Measurements from ENCODE around the gene SLC30A10. TPM values are rescaled to one million over a fixed set of nuclear protein-coding genes. Genes with fewer than 3 reads are reported as not detected.
"Not testable (repeated sequence)": the region's sequence is repeated elsewhere in the genome, so short reads cannot be mapped to it uniquely, and the experiment has no call there.

Gene SLC30A10
- total and polyA plus RNA-seq, 8 donors = 0.13 to 0.50 (median 0.18) TPM; not detected in 3

DNA sequence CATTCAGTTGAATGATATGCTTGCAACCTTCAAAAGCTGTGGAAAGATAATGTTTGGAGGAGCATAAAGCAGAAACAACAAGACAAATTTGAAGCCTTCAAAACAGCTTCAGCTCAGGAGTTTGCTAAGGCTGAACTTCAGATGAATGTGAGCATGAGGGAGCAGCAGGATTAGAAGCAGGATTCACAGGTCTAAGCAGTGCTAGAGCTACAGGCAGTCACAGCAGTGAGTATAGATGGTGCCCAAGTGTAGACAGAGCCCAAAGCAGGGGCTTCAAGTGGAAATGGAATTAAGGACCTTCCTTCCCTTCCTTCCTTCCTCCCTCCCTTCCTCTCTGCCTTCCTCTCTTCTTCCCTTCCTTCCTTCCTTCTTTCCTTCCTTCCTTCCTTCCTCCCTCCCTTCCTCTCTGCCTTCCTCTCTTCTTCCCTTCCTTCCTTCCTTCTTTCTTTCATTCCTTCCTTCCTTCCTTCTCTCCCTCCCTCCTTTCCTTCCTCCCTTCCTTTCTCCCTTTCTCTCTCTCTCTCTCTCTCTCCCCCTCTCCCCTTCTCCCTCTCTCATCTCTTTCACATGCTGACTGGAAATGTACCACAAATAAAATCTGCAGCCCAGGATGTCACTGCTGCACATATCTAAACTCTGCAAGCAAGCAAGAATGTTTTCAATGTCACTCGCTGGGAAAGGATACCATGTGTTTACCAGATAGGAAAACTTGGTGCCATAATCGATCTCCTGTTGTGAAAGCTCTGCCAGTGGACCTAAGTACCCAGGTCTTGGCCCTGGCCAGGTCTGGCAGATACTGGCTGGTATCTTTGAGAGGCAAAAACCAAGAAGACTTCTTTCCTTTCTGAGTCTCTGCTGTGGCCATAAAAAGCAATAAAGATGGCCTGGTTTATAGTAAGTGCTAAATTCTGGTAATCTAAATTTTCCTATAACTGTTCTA lies 13.1 kb upstream of the SLC30A10 start:
- Histone ChIP-seq H3K27me3 (peaks cover 0 to 36% of the 10 kb centered on the region in 2 donors), H3K4me3 (no peak overlapping the region), H3K4me1 (no peaks in the 10 kb centered on the region), H3K27ac (no peak overlapping the region), H3K36me3 (no peaks in the 10 kb centered on the region), H3K9me3 (no peaks in the 10 kb centered on the region)
- DNase-seq (no peak), ATAC-seq (no peak)
- intact Hi-C loops (cut with DNase I) = no loop called here
- TF ChIP-seq, protein P1, sequence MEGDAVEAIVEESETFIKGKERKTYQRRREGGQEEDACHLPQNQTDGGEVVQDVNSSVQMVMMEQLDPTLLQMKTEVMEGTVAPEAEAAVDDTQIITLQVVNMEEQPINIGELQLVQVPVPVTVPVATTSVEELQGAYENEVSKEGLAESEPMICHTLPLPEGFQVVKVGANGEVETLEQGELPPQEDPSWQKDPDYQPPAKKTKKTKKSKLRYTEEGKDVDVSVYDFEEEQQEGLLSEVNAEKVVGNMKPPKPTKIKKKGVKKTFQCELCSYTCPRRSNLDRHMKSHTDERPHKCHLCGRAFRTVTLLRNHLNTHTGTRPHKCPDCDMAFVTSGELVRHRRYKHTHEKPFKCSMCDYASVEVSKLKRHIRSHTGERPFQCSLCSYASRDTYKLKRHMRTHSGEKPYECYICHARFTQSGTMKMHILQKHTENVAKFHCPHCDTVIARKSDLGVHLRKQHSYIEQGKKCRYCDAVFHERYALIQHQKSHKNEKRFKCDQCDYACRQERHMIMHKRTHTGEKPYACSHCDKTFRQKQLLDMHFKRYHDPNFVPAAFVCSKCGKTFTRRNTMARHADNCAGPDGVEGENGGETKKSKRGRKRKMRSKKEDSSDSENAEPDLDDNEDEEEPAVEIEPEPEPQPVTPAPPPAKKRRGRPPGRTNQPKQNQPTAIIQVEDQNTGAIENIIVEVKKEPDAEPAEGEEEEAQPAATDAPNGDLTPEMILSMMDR (IDR thresholded peaks at IDR 0.05) = no peak

DNA sequence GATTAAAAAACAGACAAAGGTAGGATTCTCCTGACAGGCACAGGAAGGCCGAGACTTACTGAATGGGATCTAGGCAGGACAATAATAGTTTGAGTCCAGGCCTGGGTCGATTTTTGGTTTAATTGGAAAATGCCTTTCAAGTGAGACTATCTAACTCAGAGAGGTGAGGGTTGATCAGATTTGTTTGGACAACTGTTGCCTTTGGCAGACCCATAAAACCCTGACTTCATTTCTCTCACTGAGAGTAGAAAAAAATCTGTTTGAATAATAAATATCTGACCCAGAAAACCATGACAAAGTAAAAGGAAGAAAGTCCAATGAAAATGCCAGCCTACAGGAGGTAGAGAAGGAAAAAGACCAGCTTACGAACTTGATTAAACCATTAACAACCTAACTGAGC lies 12.3 kb upstream of the SLC30A10 start:
- no peaks in the 10 kb centered on the region for H3K9me3 ChIP-seq
- TF ChIP-seq, protein P1 (IDR thresholded peaks at IDR 0.05) = no peak
- DNase-seq (no peak), ATAC-seq (no peak)
- H3K4me3 ChIP-seq = no peak overlapping the region
- intact Hi-C loops (cut with DNase I) = no loop called here
- no peaks in the 10 kb centered on the region for H3K36me3 ChIP-seq
- H3K4me1 ChIP-seq = no peaks in the 10 kb centered on the region
- no peak overlapping the region for H3K27ac ChIP-seq
- H3K27me3 ChIP-seq = peaks cover 0 to 31% of the 10 kb centered on the region in 2 donors

DNA sequence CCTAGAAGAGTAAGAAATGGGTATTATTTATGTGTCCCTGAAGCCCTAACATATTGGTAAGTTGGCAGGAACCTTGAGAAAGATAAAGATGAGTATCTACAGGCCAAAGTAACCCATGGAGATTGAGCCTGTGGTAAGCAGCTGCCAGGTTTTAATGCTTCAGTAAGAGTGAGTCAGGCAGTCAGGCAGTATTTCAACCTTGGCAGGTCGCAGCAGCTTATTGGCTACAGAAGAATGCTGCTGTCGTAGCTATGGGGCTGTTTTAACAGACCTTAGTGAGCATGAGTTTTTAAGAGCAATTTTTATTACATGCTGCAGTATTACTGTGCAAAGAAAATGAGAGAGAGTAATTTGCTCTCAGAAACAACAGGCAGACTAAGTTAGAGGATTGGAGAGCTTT lies 10.3 kb upstream of the SLC30A10 start:
- H3K4me3 ChIP-seq = no peak overlapping the region
- no peaks in the 10 kb centered on the region for H3K4me1 ChIP-seq
- no peak overlapping the region for H3K27ac ChIP-seq
- TF ChIP-seq, protein P1 (IDR thresholded peaks at IDR 0.05) = no peak
- intact Hi-C loops (cut with DNase I) = no loop called here
- ATAC-seq (no peak), DNase-seq (no peak)
- no peaks in the 10 kb centered on the region for H3K36me3 ChIP-seq
- H3K9me3 ChIP-seq = no peaks in the 10 kb centered on the region
- H3K27me3 ChIP-seq = peaks cover 0 to 27% of the 10 kb centered on the region in 2 donors

DNA sequence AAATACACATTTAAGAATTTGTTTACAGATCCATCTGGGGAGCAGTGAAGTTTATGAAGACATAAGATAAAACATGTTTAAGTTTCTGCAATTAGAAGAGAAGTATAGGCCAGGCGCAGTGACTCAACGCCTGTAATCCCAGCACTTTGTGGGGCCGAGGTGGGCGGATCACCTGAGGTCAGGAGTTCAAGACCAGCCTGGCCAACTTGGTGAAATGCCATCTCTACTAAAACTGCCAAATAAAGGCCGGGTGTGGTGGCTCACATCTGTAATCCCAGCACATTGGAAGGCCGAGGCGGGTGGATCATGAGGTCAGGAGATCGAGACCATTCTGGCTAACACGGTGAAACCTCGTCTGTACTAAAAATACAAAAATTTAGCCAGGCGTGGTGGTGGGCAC lies 5.4 kb upstream of the SLC30A10 start:
- ATAC-seq; intact Hi-C loops (cut with DNase I); H3K4me1 ChIP-seq; H3K9me3 ChIP-seq; DNase-seq; H3K4me3 ChIP-seq; H3K36me3 ChIP-seq; H3K27ac ChIP-seq: not testable (repeated sequence)
- peaks cover under 1 to 38% of the 10 kb centered on the region in 2 donors for H3K27me3 ChIP-seq

DNA sequence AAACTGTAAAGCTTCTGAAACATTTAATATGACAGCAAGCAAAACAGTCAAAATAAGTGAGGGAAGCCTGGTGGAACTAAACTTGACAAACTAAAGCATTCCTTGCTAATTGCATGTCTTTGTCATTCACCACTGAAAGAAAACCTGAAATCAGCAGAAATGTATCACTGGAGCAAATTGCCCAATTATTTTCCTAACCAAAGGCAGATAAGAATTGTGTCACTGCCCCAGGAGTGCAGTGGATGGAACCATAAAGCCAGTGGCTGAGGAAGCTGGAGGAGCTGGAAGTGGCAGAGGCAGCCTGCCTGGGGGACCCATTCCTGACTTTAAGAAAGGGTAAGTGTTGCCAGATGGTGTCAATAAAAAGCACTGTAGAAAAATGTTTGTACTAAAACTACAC lies 2.7 kb upstream of the SLC30A10 start:
- no peaks in the 10 kb centered on the region for H3K9me3 ChIP-seq
- H3K4me1 ChIP-seq = peaks cover 0 to 14% of the 10 kb centered on the region in 2 donors
- no peaks in the 10 kb centered on the region for H3K36me3 ChIP-seq
- H3K27ac ChIP-seq = no peak overlapping the region
- TF ChIP-seq, protein P1 (IDR thresholded peaks at IDR 0.05) = no peak
- H3K4me3 ChIP-seq = no peak overlapping the region
- ATAC-seq = no peak
- DNase-seq = no peak
- peaks cover 21 to 52% of the 10 kb centered on the region in 2 donors for H3K27me3 ChIP-seq
- intact Hi-C loops (cut with DNase I) = no loop called here

All from left lung (tissue), 10 donors.